PC-3 (cell line): ENCODE results near the gene FNDC5. TPM values are rescaled to one million over a fixed set of nuclear protein-coding genes. Genes with fewer than 3 reads are reported as not detected.

Source experiments
- ATAC-seq: fragments of 200-7000 bp; cut with Tn5 transposase; 2 replicates; pipeline ENCODE4 v1.9.1; 2020; ENCODE audit warnings: mild to moderate bottlenecking, moderate library complexity
- BruUV-seq: library from RNA; stranded (reverse); fragments of 400-500 nt; replicated peaks from 2 replicates; lab custom pipeline; 2021; lab: Mats Ljungman, UMichigan
- CTCF ChIA-PET: fragments of 300-600 bp; sonication (Branson Sonifier 250); formaldehyde crosslinking; loops from one replicate; lab custom pipeline; 2022; ENCODE audit warnings: antibody characterized with exemption; lab: Charles Lee
- POLR2A ChIA-PET: fragments of 300-600 bp; sonication (Branson Sonifier 250); formaldehyde crosslinking; loops from one replicate; lab custom pipeline; 2022; ENCODE audit warnings: antibody characterized with exemption; ENCODE audit not compliant: unreplicated experiment; lab: Charles Lee
- DNase-seq: peaks from one replicate; pipeline ENCODE4 v3.0.0-alpha.2; 2015
- H2AFZ ChIP-seq: fragments of 300-600 bp; sonication (generic); 2 replicates; pipeline ENCODE4 v1.6.0; 2016; ENCODE audit warnings: antibody characterized with exemption, low read length
- H3F3A ChIP-seq: fragments of 300-600 bp; sonication (generic); one replicate; pipeline ENCODE4 v1.6.0; 2017; ENCODE audit warnings: antibody characterized with exemption, low read length, control low read depth, mild to moderate bottlenecking; ENCODE audit not compliant: unreplicated experiment
- H3K27ac ChIP-seq: fragments of 300-600 bp; sonication (generic); 2 replicates; pipeline ENCODE4 v1.5.1; 2016; ENCODE audit warnings: mild to moderate bottlenecking, low read length
- H3K27me3 ChIP-seq: fragments of 300-600 bp; sonication (generic); 2 replicates; pipeline ENCODE4 v1.6.1; 2016; ENCODE audit warnings: low read length, mixed read lengths
- H3K36me3 ChIP-seq: fragments of 300-600 bp; sonication (generic); 2 replicates; pipeline ENCODE4 v1.6.1; 2016; ENCODE audit warnings: low read depth, mixed run types, low read length, mixed read lengths
- H3K4me1 ChIP-seq: fragments of 300-600 bp; sonication (generic); 2 replicates; pipeline ENCODE4 v1.5.1; 2016; ENCODE audit warnings: low read length; ENCODE audit not compliant: insufficient read depth
- H3K4me2 ChIP-seq: fragments of 300-600 bp; sonication (generic); 2 replicates; pipeline ENCODE4 v1.6.0; 2016; ENCODE audit warnings: low read length
- H3K4me3 ChIP-seq: fragments of 300-600 bp; sonication (generic); 2 replicates; pipeline ENCODE4 v1.5.1; 2016; ENCODE audit warnings: mild to moderate bottlenecking, low read length, mixed read lengths
- H3K79me2 ChIP-seq: fragments of 300-600 bp; sonication (generic); 2 replicates; pipeline ENCODE4 v1.6.1; 2017; ENCODE audit warnings: low read length, mixed read lengths
- H3K9ac ChIP-seq: fragments of 300-600 bp; sonication (generic); 2 replicates; pipeline ENCODE4 v1.6.0; 2016; ENCODE audit warnings: mild to moderate bottlenecking, low read length
- H3K9me2 ChIP-seq: fragments of 300-600 bp; sonication (generic); replicated peaks from 2 replicates; pipeline ENCODE4 v1.6.1; 2016; ENCODE audit warnings: mixed run types, low read length, mixed read lengths
- H3K9me3 ChIP-seq: fragments of 300-600 bp; sonication (generic); 2 replicates; pipeline ENCODE4 v1.6.1; 2016; ENCODE audit warnings: low read length, mixed read lengths
- H4K20me1 ChIP-seq: fragments of 300-600 bp; sonication (generic); 2 replicates; pipeline ENCODE4 v1.6.1; 2016; ENCODE audit warnings: low read length, mixed read lengths
- EZH2 ChIP-seq: fragments of 300-600 bp; sonication (generic); IDR thresholded peaks from one replicate; pipeline ENCODE4 v1.6.1; 2017; ENCODE audit warnings: antibody characterized with exemption, mild to moderate bottlenecking, low read length; ENCODE audit not compliant: unreplicated experiment
- EZH2phosphoT487 ChIP-seq: fragments of 300-600 bp; sonication (generic); IDR thresholded peaks from 2 replicates; pipeline ENCODE4 v1.6.1; 2018; ENCODE audit warnings: mild to moderate bottlenecking, antibody characterized with exemption, low read length, borderline replicate concordance
- intact Hi-C: fragments of 100-400 bp; cut with micrococcal nuclease; formaldehyde crosslinking; loops from 2 replicates; pipeline ENCODE4 v1.9.0; 2023
- total RNA-seq: library from RNA; depleted of rRNA; stranded (reverse); fragments of >200 nt; gene quantifications from 2 replicates; pipeline ENCODE4 v1.2.3, GENCODE V29; 2014
- TF ChIP-seq, protein P1 (sequence below): fragments of 300-600 bp; sonication (generic); conservative IDR thresholded peaks from 2 replicates; pipeline ENCODE4 v1.5.1; 2017; ENCODE audit warnings: antibody characterized with exemption, low read depth, mild to moderate bottlenecking, low read length

Gene FNDC5
- total RNA-seq, 1 experiment from 2014 or later: 0.22 TPM

DNA sequence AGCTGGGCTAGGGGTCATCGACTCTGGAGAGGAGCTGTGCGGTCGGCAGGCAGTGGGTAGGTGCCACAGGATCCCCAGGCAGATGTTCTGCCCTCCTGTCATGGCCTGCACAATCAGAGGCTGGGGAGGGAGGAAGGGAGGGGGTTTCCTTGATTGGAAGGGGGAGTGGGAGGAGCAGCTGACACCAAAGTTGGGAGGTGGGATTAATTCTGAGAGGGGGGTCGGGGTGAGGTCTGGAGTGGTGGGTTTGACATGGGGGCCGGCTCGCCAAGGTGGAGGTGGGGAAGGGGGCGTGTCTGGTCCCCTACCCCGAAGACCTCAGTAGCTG is 14.9 kb upstream of the FNDC5 start:
- Histone ChIP-seq H4K20me1 (no peaks in the 10 kb centered on the region), H3K4me1 (no peaks in the 10 kb centered on the region), H3K27me3 (no peaks in the 10 kb centered on the region), H3K9me2 (no peaks in the 10 kb centered on the region), H3K9me3 (no peaks in the 10 kb centered on the region), H3K79me2 (no peaks in the 10 kb centered on the region), H3F3A (no peaks in the 10 kb centered on the region), H3K9ac (no peak overlapping the region), H3K4me3 (no peak overlapping the region), H3K4me2 (no peak overlapping the region), H3K27ac (no peak overlapping the region), H2AFZ (no peak overlapping the region), H3K36me3 (no peaks in the 10 kb centered on the region)
- intact Hi-C loops: no loop called here
- ATAC-seq (no peak), DNase-seq (no peak)
- TF ChIP-seq EZH2 (no peak), EZH2phosphoT487 (no peak)
- TF ChIP-seq, protein P1, sequence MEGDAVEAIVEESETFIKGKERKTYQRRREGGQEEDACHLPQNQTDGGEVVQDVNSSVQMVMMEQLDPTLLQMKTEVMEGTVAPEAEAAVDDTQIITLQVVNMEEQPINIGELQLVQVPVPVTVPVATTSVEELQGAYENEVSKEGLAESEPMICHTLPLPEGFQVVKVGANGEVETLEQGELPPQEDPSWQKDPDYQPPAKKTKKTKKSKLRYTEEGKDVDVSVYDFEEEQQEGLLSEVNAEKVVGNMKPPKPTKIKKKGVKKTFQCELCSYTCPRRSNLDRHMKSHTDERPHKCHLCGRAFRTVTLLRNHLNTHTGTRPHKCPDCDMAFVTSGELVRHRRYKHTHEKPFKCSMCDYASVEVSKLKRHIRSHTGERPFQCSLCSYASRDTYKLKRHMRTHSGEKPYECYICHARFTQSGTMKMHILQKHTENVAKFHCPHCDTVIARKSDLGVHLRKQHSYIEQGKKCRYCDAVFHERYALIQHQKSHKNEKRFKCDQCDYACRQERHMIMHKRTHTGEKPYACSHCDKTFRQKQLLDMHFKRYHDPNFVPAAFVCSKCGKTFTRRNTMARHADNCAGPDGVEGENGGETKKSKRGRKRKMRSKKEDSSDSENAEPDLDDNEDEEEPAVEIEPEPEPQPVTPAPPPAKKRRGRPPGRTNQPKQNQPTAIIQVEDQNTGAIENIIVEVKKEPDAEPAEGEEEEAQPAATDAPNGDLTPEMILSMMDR: no peak
- POLR2A ChIA-PET: no interaction called here
- CTCF ChIA-PET: interaction anchor here (0.5 kb wide), 1 partner anchor 201 kb away, joined by 3 read pairs; no protein-coding TSS in a partner anchor
- BruUV-seq: no TSS peak

DNA sequence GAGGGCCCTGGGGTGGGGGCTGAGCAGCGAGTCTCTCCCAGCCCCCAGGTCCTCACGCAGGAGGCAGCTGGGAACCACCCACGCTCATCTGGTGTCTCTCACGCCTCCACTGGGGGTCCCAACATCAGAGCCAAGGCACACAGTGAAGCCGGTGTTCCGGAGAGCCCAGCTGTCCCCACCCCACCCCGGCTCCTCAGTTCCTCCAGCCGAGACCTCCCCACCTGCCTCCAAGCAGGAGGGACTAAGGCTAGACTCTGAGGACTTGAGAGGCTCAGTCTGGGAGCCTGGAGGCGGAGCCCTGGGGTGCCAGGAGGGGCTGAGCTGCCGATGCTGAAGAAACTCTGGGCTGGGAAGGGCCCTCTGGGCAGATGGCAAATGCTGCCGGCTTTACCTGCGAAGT is 14.0 kb upstream of the FNDC5 start:
- ChIA-PET CTCF (no interaction called here), POLR2A (no interaction called here)
- intact Hi-C loops: no loop called here
- Histone ChIP-seq H3K9me2 (no peaks in the 10 kb centered on the region), H3K36me3 (no peaks in the 10 kb centered on the region), H3K27me3 (no peaks in the 10 kb centered on the region), H3K4me3 (no peak overlapping the region), H3F3A (no peaks in the 10 kb centered on the region), H4K20me1 (no peaks in the 10 kb centered on the region), H3K9ac (no peak overlapping the region), H3K4me1 (no peaks in the 10 kb centered on the region), H3K4me2 (no peak overlapping the region), H3K79me2 (no peaks in the 10 kb centered on the region), H2AFZ (no peak overlapping the region), H3K9me3 (no peaks in the 10 kb centered on the region), H3K27ac (no peak overlapping the region)
- TF ChIP-seq, protein P1: no peak
- TF ChIP-seq EZH2 (no peak), EZH2phosphoT487 (no peak)
- ATAC-seq (no peak), DNase-seq (no peak)
- BruUV-seq: no TSS peak

DNA sequence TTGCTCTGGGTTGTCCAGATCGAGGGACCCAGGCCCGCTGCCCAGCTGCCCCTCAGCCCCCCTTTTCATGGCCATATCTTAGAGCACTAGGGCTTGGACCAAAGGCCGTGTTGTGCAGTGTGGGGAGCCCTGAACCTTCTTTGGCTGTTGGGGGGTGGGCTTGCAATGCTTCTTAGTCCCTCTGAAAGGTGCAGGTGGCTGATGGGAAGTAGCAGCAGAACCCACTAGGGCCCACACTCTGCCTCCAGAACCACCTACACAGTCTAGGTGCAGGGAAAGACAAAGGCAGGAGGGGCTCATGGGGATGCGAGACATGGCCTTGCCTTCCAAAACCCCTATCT is 13.3 kb upstream of the FNDC5 start:
- Histone ChIP-seq H3K9me2 (no peaks in the 10 kb centered on the region), H3K4me3 (no peak overlapping the region), H3K36me3 (no peaks in the 10 kb centered on the region), H3K27ac (no peak overlapping the region), H3K9me3 (no peaks in the 10 kb centered on the region), H3F3A (no peaks in the 10 kb centered on the region), H2AFZ (no peak overlapping the region), H3K79me2 (no peaks in the 10 kb centered on the region), H3K9ac (no peak overlapping the region), H3K4me2 (no peak overlapping the region), H3K27me3 (no peaks in the 10 kb centered on the region), H4K20me1 (no peaks in the 10 kb centered on the region), H3K4me1 (no peaks in the 10 kb centered on the region)
- intact Hi-C loops: no loop called here
- no TSS peak for BruUV-seq
- ChIA-PET CTCF (no interaction called here), POLR2A (no interaction called here)
- ATAC-seq: no peak
- DNase-seq: no peak
- TF ChIP-seq, protein P1: no peak
- TF ChIP-seq EZH2: no peak
- no peak for TF ChIP-seq EZH2phosphoT487
